ENCODE data around the gene JARID2.

JARID2 gene

DNA sequence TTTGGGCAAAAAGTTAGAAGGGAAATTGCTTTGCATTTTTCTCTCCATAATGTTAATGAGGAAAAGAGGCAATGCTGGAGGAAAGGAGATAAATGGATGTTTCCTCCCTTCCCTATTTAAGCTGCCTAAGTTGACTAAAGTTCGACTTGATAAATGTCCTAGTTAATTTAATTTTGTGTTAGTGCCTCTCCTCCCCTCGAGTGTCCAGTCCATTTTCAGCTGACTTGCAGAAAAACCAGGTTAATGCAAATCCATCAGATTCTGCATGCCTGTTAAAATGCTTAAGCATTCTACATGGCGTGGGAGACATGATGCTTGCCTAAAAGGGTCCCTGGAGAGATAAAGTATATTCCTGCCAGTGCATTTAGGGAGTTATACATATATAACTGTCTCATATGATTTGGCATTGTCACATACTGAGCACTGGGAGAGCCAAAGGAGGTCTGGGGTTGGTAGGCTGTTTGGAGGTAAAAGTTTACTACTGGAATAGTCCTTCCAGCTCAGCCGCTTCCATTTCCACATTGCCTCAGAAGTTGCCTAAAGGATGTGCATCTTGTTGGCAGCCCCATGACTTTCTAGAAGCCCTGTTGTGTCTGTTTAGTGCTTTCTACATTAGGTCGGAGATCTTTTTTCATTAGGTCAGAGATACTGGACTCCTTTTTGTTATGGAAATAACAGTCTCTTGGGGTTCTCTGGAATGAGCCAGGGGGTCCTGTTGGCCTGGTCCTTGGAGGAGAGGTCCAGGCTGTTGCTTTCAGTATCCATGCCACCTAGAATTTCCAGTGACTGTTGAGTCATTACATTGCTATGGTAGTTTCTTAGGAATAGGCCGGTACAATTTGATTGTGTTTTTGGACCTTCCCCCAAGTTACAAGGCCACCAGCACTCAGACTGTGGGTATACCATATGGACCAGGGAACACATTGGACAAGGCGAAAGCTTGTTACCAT lies 30.4 kb downstream of the JARID2 start:
- no peaks in the 10 kb centered on the region for H3K4me1 ChIP-seq (ENCODE audit: insufficient read depth, low read length, severe bottlenecking)
- H3K27ac ChIP-seq (ENCODE audit: low read depth, low read length, poor library complexity, severe bottlenecking), result no peak overlapping the region

DNA sequence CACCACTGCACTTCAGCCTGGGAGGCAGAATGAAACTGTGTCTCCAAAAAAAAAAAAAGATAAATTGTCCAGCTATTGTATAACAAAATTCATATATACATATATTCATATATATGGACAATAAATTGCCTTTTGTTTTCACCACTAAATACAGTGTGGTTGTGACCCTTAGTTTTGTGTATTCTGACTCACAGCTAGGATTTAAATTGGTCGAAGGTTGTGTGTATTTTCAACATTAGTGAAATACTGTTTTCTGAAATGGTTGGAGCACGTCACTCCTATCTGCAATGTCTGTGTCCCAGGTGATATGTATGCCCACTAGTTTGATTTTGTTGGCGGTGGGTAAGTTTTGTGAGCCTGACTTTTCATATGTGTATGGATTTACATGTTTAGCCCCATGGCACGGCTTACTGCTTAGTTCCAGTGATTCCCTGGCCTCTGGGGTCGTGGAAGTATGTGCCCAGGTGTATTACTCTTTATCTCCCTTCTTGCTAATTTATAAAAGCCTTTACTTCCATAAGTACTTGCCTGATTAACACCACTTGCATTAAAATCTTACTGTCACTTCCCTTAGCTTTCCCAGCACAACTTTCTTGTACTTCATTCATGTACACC lies 33.3 kb downstream of the JARID2 start:
- Histone ChIP-seq H3K9ac (ENCODE audit: low read length) (no peak overlapping the region), H3K36me3 (ENCODE audit: insufficient read depth, low read length) (no peaks in the 10 kb centered on the region), H3K4me1 (ENCODE audit: insufficient read depth, low read length, severe bottlenecking) (no peaks in the 10 kb centered on the region), H2AFZ (ENCODE audit: low read length) (no peak overlapping the region), H3K9me2 (ENCODE audit: low read depth, low read length) (no peaks in the 10 kb centered on the region), H3F3A (ENCODE audit: insufficient read depth, low read length) (no peaks in the 10 kb centered on the region), H3K4me2 (ENCODE audit: low read length) (no peak overlapping the region), H4K20me1 (ENCODE audit: insufficient read depth, low read length) (no peaks in the 10 kb centered on the region), H3K9me3 (ENCODE audit: low read length) (no peaks in the 10 kb centered on the region), H3K27me3 (ENCODE audit: insufficient read depth, low read length) (no peaks in the 10 kb centered on the region), H3K27ac (ENCODE audit: low read depth, low read length, poor library complexity, severe bottlenecking) (no peak overlapping the region), H3K4me3 (ENCODE audit: low read depth, low read length, poor library complexity, severe bottlenecking) (no peak overlapping the region), H3K79me2 (ENCODE audit: insufficient read depth, low read length) (no peaks in the 10 kb centered on the region)
- TF ChIP-seq EZH2 (IDR thresholded peaks at IDR 0.05; ENCODE audit: borderline replicate concordance, low read length), result no peak
- TF ChIP-seq, protein P1, sequence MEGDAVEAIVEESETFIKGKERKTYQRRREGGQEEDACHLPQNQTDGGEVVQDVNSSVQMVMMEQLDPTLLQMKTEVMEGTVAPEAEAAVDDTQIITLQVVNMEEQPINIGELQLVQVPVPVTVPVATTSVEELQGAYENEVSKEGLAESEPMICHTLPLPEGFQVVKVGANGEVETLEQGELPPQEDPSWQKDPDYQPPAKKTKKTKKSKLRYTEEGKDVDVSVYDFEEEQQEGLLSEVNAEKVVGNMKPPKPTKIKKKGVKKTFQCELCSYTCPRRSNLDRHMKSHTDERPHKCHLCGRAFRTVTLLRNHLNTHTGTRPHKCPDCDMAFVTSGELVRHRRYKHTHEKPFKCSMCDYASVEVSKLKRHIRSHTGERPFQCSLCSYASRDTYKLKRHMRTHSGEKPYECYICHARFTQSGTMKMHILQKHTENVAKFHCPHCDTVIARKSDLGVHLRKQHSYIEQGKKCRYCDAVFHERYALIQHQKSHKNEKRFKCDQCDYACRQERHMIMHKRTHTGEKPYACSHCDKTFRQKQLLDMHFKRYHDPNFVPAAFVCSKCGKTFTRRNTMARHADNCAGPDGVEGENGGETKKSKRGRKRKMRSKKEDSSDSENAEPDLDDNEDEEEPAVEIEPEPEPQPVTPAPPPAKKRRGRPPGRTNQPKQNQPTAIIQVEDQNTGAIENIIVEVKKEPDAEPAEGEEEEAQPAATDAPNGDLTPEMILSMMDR (IDR thresholded peaks at IDR 0.05; ENCODE audit: low read length), result no peak

More for the DNA sequence above, 30.4 kb downstream of the JARID2 start:
- H3K79me2 ChIP-seq (ENCODE audit: insufficient read depth, low read length), result no peaks in the 10 kb centered on the region
- H3K4me3 ChIP-seq (ENCODE audit: low read depth, low read length, poor library complexity, severe bottlenecking), result no peak overlapping the region
- H3K36me3 ChIP-seq (ENCODE audit: insufficient read depth, low read length), result no peaks in the 10 kb centered on the region
- H4K20me1 ChIP-seq (ENCODE audit: insufficient read depth, low read length), result no peaks in the 10 kb centered on the region
- H3K9me3 ChIP-seq (ENCODE audit: low read length), result no peaks in the 10 kb centered on the region
- H3F3A ChIP-seq (ENCODE audit: insufficient read depth, low read length), result no peaks in the 10 kb centered on the region
- no peak overlapping the region for H3K9ac ChIP-seq (ENCODE audit: low read length)
- no peak overlapping the region for H3K4me2 ChIP-seq (ENCODE audit: low read length)
- no peaks in the 10 kb centered on the region for H3K9me2 ChIP-seq (ENCODE audit: low read depth, low read length)
- H3K27me3 ChIP-seq (ENCODE audit: insufficient read depth, low read length), result no peaks in the 10 kb centered on the region
- H2AFZ ChIP-seq (ENCODE audit: low read length), result no peak overlapping the region
- no peak for TF ChIP-seq EZH2 (IDR thresholded peaks at IDR 0.05; ENCODE audit: borderline replicate concordance, low read length)
- TF ChIP-seq, protein P1 (IDR thresholded peaks at IDR 0.05; ENCODE audit: low read length), result no peak

DNA sequence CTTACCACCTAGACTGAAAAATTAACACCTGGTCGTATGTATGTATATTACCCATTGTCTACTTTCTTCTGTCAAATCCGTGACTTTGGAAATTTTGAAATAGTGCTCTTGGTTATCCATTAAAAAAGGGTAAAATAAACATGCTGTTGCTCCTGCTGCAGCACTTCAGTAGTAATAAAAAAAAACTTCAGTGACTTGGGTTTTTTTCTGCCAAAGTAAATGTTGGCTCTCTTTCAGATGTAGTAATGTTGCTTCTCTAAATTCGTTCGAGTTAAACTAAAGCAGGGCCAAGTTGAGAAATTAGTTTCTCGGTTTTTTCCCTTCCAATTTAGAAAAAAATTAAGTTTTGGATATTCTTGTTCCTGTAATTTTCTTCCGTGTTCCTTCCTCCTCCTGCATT lies 34.2 kb downstream of the JARID2 start:
- Histone ChIP-seq H3K27ac (ENCODE audit: low read depth, low read length, poor library complexity, severe bottlenecking) (no peak overlapping the region), H3K4me2 (ENCODE audit: low read length) (no peak overlapping the region), H2AFZ (ENCODE audit: low read length) (no peak overlapping the region), H3F3A (ENCODE audit: insufficient read depth, low read length) (no peaks in the 10 kb centered on the region), H3K9me2 (ENCODE audit: low read depth, low read length) (no peaks in the 10 kb centered on the region), H3K4me3 (ENCODE audit: low read depth, low read length, poor library complexity, severe bottlenecking) (no peak overlapping the region), H3K9ac (ENCODE audit: low read length) (no peak overlapping the region), H3K36me3 (ENCODE audit: insufficient read depth, low read length) (no peaks in the 10 kb centered on the region), H3K27me3 (ENCODE audit: insufficient read depth, low read length) (no peaks in the 10 kb centered on the region), H3K9me3 (ENCODE audit: low read length) (no peaks in the 10 kb centered on the region), H3K79me2 (ENCODE audit: insufficient read depth, low read length) (no peaks in the 10 kb centered on the region), H4K20me1 (ENCODE audit: insufficient read depth, low read length) (no peaks in the 10 kb centered on the region), H3K4me1 (ENCODE audit: insufficient read depth, low read length, severe bottlenecking) (no peaks in the 10 kb centered on the region)
- TF ChIP-seq, protein P1 (IDR thresholded peaks at IDR 0.05; ENCODE audit: low read length), result no peak
- no peak for TF ChIP-seq EZH2 (IDR thresholded peaks at IDR 0.05; ENCODE audit: borderline replicate concordance, low read length)

All from OCI-LY1 (cell line).